MM.1S (cell line): ENCODE results near the gene GPATCH8.
"Not testable (repeated sequence)": the region's sequence is repeated elsewhere in the genome, so short reads cannot be mapped to it uniquely, and the experiment has no call there.

Source experiments
- DNase-seq: peaks from one replicate; pipeline ENCODE4 v3.0.0-alpha.2; 2015
- H2AFZ ChIP-seq: fragments of 300-600 bp; sonication (generic); 2 replicates; pipeline ENCODE4 v1.6.0; 2016; ENCODE audit warnings: antibody characterized with exemption, low read length
- H3F3A ChIP-seq: fragments of 300-600 bp; sonication (generic); 2 replicates; pipeline ENCODE4 v1.6.1; 2016; ENCODE audit warnings: mild to moderate bottlenecking, antibody characterized with exemption, low read length, moderate library complexity, mixed read lengths; ENCODE audit not compliant: insufficient read depth
- H3K27ac ChIP-seq: fragments of 300-600 bp; sonication (generic); 2 replicates; pipeline ENCODE4 v1.5.1; 2016; ENCODE audit warnings: mild to moderate bottlenecking, low read length
- H3K27me3 ChIP-seq: fragments of 300-600 bp; sonication (generic); replicated peaks from 2 replicates; pipeline ENCODE4 v1.6.0; 2016; ENCODE audit warnings: low read length; ENCODE audit not compliant: insufficient read depth
- H3K36me3 ChIP-seq: fragments of 300-600 bp; sonication (generic); replicated peaks from 2 replicates; pipeline ENCODE4 v1.6.1; 2016; ENCODE audit warnings: mild to moderate bottlenecking, low read length, mixed read lengths; ENCODE audit not compliant: insufficient read depth
- H3K4me1 ChIP-seq: fragments of 300-600 bp; sonication (generic); 2 replicates; pipeline ENCODE4 v1.6.1; 2016; ENCODE audit warnings: low read length, mixed read lengths
- H3K4me2 ChIP-seq: fragments of 300-600 bp; sonication (generic); 2 replicates; pipeline ENCODE4 v1.6.0; 2016; ENCODE audit warnings: low read depth, low read length
- H3K4me3 ChIP-seq: fragments of 300-600 bp; sonication (generic); 2 replicates; pipeline ENCODE4 v1.5.1; 2016; ENCODE audit warnings: low read length, mixed read lengths
- H3K79me2 ChIP-seq: fragments of 300-600 bp; sonication (generic); 2 replicates; pipeline ENCODE4 v1.6.1; 2016; ENCODE audit warnings: mixed run types, low read length, mixed read lengths
- H3K9ac ChIP-seq: fragments of 300-600 bp; sonication (generic); 2 replicates; pipeline ENCODE4 v1.6.1; 2016; ENCODE audit warnings: low read length, mixed read lengths
- H3K9me2 ChIP-seq: fragments of 300-600 bp; sonication (generic); replicated peaks from 2 replicates; pipeline ENCODE4 v1.6.1; 2016; ENCODE audit warnings: mild to moderate bottlenecking, low read length, mixed read lengths; ENCODE audit not compliant: insufficient read depth
- H3K9me3 ChIP-seq: fragments of 300-600 bp; sonication (generic); replicated peaks from 2 replicates; pipeline ENCODE4 v1.6.1; 2016; ENCODE audit warnings: mild to moderate bottlenecking, low read length, mixed read lengths; ENCODE audit not compliant: insufficient read depth
- H4K20me1 ChIP-seq: fragments of 300-600 bp; sonication (generic); 2 replicates; pipeline ENCODE4 v1.6.1; 2016; ENCODE audit warnings: mild to moderate bottlenecking, low read length, moderate library complexity, mixed read lengths; ENCODE audit not compliant: insufficient read depth
- CTCF ChIP-seq: fragments of 300-600 bp; sonication (generic); IDR thresholded peaks from 2 replicates; pipeline ENCODE4 v1.5.1; 2016; ENCODE audit warnings: antibody characterized with exemption, low read length, mixed read lengths
- EZH2 ChIP-seq: fragments of 300-600 bp; sonication (generic); optimal IDR thresholded peaks from 2 replicates; pipeline ENCODE3; 2017; ENCODE audit warnings: low read depth, mild to moderate bottlenecking, antibody characterized with exemption, low read length, mixed read lengths
- EZH2phosphoT487 ChIP-seq: fragments of 300-600 bp; sonication (generic); IDR thresholded peaks from 2 replicates; pipeline ENCODE4 v1.6.1; 2018; ENCODE audit warnings: antibody characterized with exemption, low read length

The GPATCH8 gene

GRCh38 chr17:44367231-44367979, 135.8 kb downstream of the GPATCH8 start:
- Histone ChIP-seq H3K4me1 (no peaks in the 10 kb centered on the region), H3F3A (no peaks in the 10 kb centered on the region), H3K4me3 (no peak overlapping the region), H3K9me2 (no peaks in the 10 kb centered on the region), H3K9me3 (no peaks in the 10 kb centered on the region), H3K27ac (no peak overlapping the region), H2AFZ (no peak overlapping the region), H3K36me3 (no peaks in the 10 kb centered on the region), H3K4me2 (no peak overlapping the region), H3K9ac (no peak overlapping the region), H3K79me2 (no peaks in the 10 kb centered on the region), H3K27me3 (peaks cover 47% of the 10 kb centered on the region), H4K20me1 (no peaks in the 10 kb centered on the region)
- DNase-seq: no peak
- TF ChIP-seq CTCF (no peak), EZH2 (no peak), EZH2phosphoT487 (no peak)

- not testable (repeated sequence) for H3K4me2 ChIP-seq, H3K27ac ChIP-seq, H3F3A ChIP-seq, H4K20me1 ChIP-seq, H3K4me1 ChIP-seq, H3K9ac ChIP-seq, DNase-seq, H3K4me3 ChIP-seq, H3K79me2 ChIP-seq, H3K36me3 ChIP-seq, H2AFZ ChIP-seq, H3K9me2 ChIP-seq, H3K9me3 ChIP-seq
- peaks cover 33% of the 10 kb centered on the region for H3K27me3 ChIP-seq
Measured at GRCh38 chr17:44365051-44365450, 138.2 kb downstream of the GPATCH8 start.

GRCh38 chr17:44363613-44364159, 139.5 kb downstream of the GPATCH8 start, which contains the start of gene FAM171A2:
TSS of gene FAM171A2 (minus strand) at chr17:44363853. CDS start at chr17:44363714, 139 bp downstream.
- DNase-seq: peak; percentile 68

More at GRCh38 chr17:44363613-44364159, 139.5 kb downstream of the GPATCH8 start, which contains the start of gene FAM171A2:
- H3K36me3 ChIP-seq: no peaks in the 10 kb centered on the region
- H3K4me3 ChIP-seq: peak within 1 kb of the TSS; percentile 79
- H3K79me2 ChIP-seq: no peaks in the 10 kb centered on the region
- H3K9me3 ChIP-seq: no peaks in the 10 kb centered on the region
- peak within 1 kb of the TSS; percentile 88 for H2AFZ ChIP-seq
- H3K9ac ChIP-seq: peak within 1 kb of the TSS; percentile 38; the same call in 1 of the 2 replicates
- peak; percentile 36 for TF ChIP-seq CTCF
- no peak for TF ChIP-seq EZH2
- H3K27me3 ChIP-seq: peaks cover 33% of the 10 kb centered on the region
- peaks cover 8% of the 10 kb centered on the region for H3K4me1 ChIP-seq
- H3K4me2 ChIP-seq: peak within 1 kb of the TSS; percentile 99
- peaks cover 6% of the 10 kb centered on the region for H3F3A ChIP-seq
- H3K27ac ChIP-seq: no peak within 1 kb of the TSS
- H3K9me2 ChIP-seq: no peaks in the 10 kb centered on the region
- no peaks in the 10 kb centered on the region for H4K20me1 ChIP-seq
